Mesenchymal stem cell (in vitro differentiated cells and primary cell): ENCODE results near the gene SLC25A26.

Experiments
- DNase-seq: peaks from one replicate; pipeline ENCODE4 v3.0.0-alpha.2; 2013
- H2AFZ ChIP-seq: one replicate; pipeline ENCODE4 v1.6.1; 2013; ENCODE audit warnings: low read depth, mild to moderate bottlenecking, control low read depth, inconsistent platforms, low read length, moderate library complexity
- H2AK5ac ChIP-seq: 2 replicates; pipeline ENCODE4 v1.6.1; 2013; ENCODE audit warnings: low read length, moderate library complexity, mild to moderate bottlenecking, inconsistent platforms; ENCODE audit not compliant: severe bottlenecking
- H2BK120ac ChIP-seq: one replicate; pipeline ENCODE4 v1.6.1; 2013; ENCODE audit warnings: low read depth, mild to moderate bottlenecking, inconsistent platforms, low read length, moderate library complexity
- H2BK12ac ChIP-seq, 2 experiments: one replicate each; pipeline ENCODE4 v1.6.1; 2013; ENCODE audit warnings: inconsistent platforms in 2 of 2, low read length in 2 of 2, mild to moderate bottlenecking in 2 of 2, moderate library complexity in 2 of 2, control low read depth in 1 of 2
- H2BK15ac ChIP-seq: one replicate; pipeline ENCODE4 v1.6.1; 2013; ENCODE audit warnings: mild to moderate bottlenecking, low read depth, inconsistent platforms; ENCODE audit not compliant: poor library complexity, severe bottlenecking
- H2BK5ac ChIP-seq: 2 replicates; pipeline ENCODE4 v1.6.1; 2013; ENCODE audit warnings: low read depth, mild to moderate bottlenecking, low read length, control low read depth, inconsistent platforms; ENCODE audit not compliant: poor library complexity, severe bottlenecking
- H3K14ac ChIP-seq, 2 experiments: one replicate each; pipeline ENCODE4 v1.6.1; 2013; ENCODE audit warnings: inconsistent platforms in 2 of 2, low read length in 2 of 2, control low read depth in 1 of 2, mild to moderate bottlenecking in 1 of 2, moderate library complexity in 1 of 2
- H3K18ac ChIP-seq, 2 experiments: one replicate each; pipeline ENCODE4 v1.6.1; 2013; ENCODE audit warnings: inconsistent platforms in 2 of 2, low read length in 2 of 2, control low read depth in 1 of 2, low read depth in 1 of 2, mild to moderate bottlenecking in 1 of 2
- H3K23ac ChIP-seq, 2 experiments: one replicate each; pipeline ENCODE4 v1.6.1; 2013; ENCODE audit warnings: inconsistent platforms in 2 of 2, low read length in 2 of 2, mild to moderate bottlenecking in 2 of 2, moderate library complexity in 2 of 2, control low read depth in 1 of 2
- H3K27ac ChIP-seq: 2 replicates; pipeline ENCODE4 v1.5.1; 2013; ENCODE audit warnings: mild to moderate bottlenecking, moderate library complexity, low read length, control low read depth, inconsistent platforms; ENCODE audit not compliant: poor library complexity, severe bottlenecking
- H3K27me3 ChIP-seq, 2 experiments: 2 replicates each; pipeline versions ENCODE4 v1.6.1 to v1.7.0; 2013; ENCODE audit warnings: low read length in 2 of 2, mild to moderate bottlenecking in 2 of 2, moderate library complexity in 2 of 2, control low read depth in 1 of 2, inconsistent platforms in 1 of 2; ENCODE audit not compliant: control insufficient read depth in 1 of 2, insufficient read depth in 1 of 2
- H3K36me3 ChIP-seq, 2 experiments: 2 replicates each; pipeline versions ENCODE4 v1.6.1 to v1.7.0; 2013; ENCODE audit warnings: low read length in 2 of 2, control low read depth in 1 of 2, inconsistent platforms in 1 of 2, low read depth in 1 of 2, mild to moderate bottlenecking in 1 of 2; ENCODE audit not compliant: insufficient read depth in 2 of 2, control insufficient read depth in 1 of 2
- H3K4ac ChIP-seq, 2 experiments: one replicate each; pipeline ENCODE4 v1.6.1; 2013; ENCODE audit warnings: inconsistent platforms in 2 of 2, low read length in 2 of 2, mild to moderate bottlenecking in 2 of 2, moderate library complexity in 2 of 2, control low read depth in 1 of 2, low read depth in 1 of 2
- H3K4me1 ChIP-seq: 2 replicates; pipeline ENCODE4 v1.6.1; 2013; ENCODE audit warnings: low read depth, low read length, control low read depth; ENCODE audit not compliant: control insufficient read depth, insufficient read depth
- H3K4me2 ChIP-seq: 2 replicates; pipeline ENCODE4 v1.6.1; 2013; ENCODE audit warnings: low read length, mild to moderate bottlenecking, inconsistent platforms; ENCODE audit not compliant: poor library complexity, severe bottlenecking
- H3K4me3 ChIP-seq, 2 experiments: 2 replicates each; pipeline versions ENCODE4 v1.5.1 to v1.7.0; 2013; ENCODE audit warnings: low read length in 2 of 2, mild to moderate bottlenecking in 2 of 2, control low read depth in 1 of 2, low read depth in 1 of 2; ENCODE audit not compliant: insufficient read depth in 1 of 2
- H3K79me1 ChIP-seq: replicated peaks from 2 replicates; pipeline ENCODE4 v1.6.1; 2013; ENCODE audit warnings: mild to moderate bottlenecking, control low read depth, low read length, inconsistent platforms; ENCODE audit not compliant: poor library complexity, severe bottlenecking
- H3K9ac ChIP-seq: 2 replicates; pipeline ENCODE4 v1.7.0; 2013; ENCODE audit warnings: mild to moderate bottlenecking, low read length, moderate library complexity
- H3K9me3 ChIP-seq: 2 replicates; pipeline ENCODE4 v1.7.0; 2013; ENCODE audit warnings: mild to moderate bottlenecking, low read length; ENCODE audit not compliant: control insufficient read depth
- H4K8ac ChIP-seq: one replicate; pipeline ENCODE4 v1.6.1; 2013; ENCODE audit warnings: inconsistent platforms, mild to moderate bottlenecking, low read length, moderate library complexity
- H4K91ac ChIP-seq: one replicate; pipeline ENCODE4 v1.6.1; 2013; ENCODE audit warnings: mild to moderate bottlenecking, low read length, inconsistent platforms
- WGBS: methylation state at CpG from one replicate; pipeline ENCODE4 v1.1.7; 2013; ENCODE audit warnings: mixed read lengths; 5-methylcytosine and 5-hydroxymethylcytosine counted together

SLC25A26 gene

GRCh38 chr3:66195347-66195783 lies 25.4 kb upstream of the SLC25A26 start:
- H3K14ac ChIP-seq: no peak overlapping the region
- H3K18ac ChIP-seq: no peak overlapping the region
- WGBS: 77% methylated on average over 15 of the region's 21 CpGs
- H2AFZ ChIP-seq: no peak overlapping the region
- H4K91ac ChIP-seq: no peak overlapping the region
- no peak overlapping the region for H2BK120ac ChIP-seq
- no peak overlapping the region for H2AK5ac ChIP-seq
- no peaks in the 10 kb centered on the region for H3K9me3 ChIP-seq
- H2BK5ac ChIP-seq: no peak overlapping the region
- H3K4me2 ChIP-seq: peak overlapping the region; percentile 10
- no peak overlapping the region for H3K23ac ChIP-seq
- H3K27me3 ChIP-seq: peaks cover 3 to 7% of the 10 kb centered on the region in 2 experiments
- peaks cover 4% of the 10 kb centered on the region for H3K4me1 ChIP-seq
- no peaks in the 10 kb centered on the region for H3K79me1 ChIP-seq
- H2BK12ac ChIP-seq: no peak overlapping the region
- no peak overlapping the region for H3K4ac ChIP-seq
- no peak for DNase-seq
- H3K4me3 ChIP-seq: peak overlapping the region in 1 of 2 experiments; percentile 71
- no peak overlapping the region for H3K27ac ChIP-seq
- H3K9ac ChIP-seq: peak overlapping the region; percentile 44
- H2BK15ac ChIP-seq: no peak overlapping the region
- no peaks in the 10 kb centered on the region for H3K36me3 ChIP-seq
- no peak overlapping the region for H4K8ac ChIP-seq

GRCh38 chr3:66196633-66197032 lies 24.2 kb upstream of the SLC25A26 start:
- Histone ChIP-seq H3K79me1 (no peaks in the 10 kb centered on the region), H3K36me3 (no peaks in the 10 kb centered on the region), H3K4me2 (no peak overlapping the region), H4K8ac (no peak overlapping the region), H3K9ac (no peak overlapping the region), H3K14ac (no peak overlapping the region), H2BK12ac (no peak overlapping the region), H3K4me3 (no peak overlapping the region), H3K27ac (no peak overlapping the region), H3K27me3 (peaks cover 3 to 7% of the 10 kb centered on the region in 2 experiments), H3K4ac (no peak overlapping the region), H3K18ac (no peak overlapping the region), H2BK120ac (no peak overlapping the region), H3K23ac (no peak overlapping the region), H2BK5ac (no peak overlapping the region), H3K9me3 (no peaks in the 10 kb centered on the region), H2AK5ac (no peak overlapping the region), H2BK15ac (no peak overlapping the region), H4K91ac (no peak overlapping the region), H3K4me1 (peaks cover 4% of the 10 kb centered on the region), H2AFZ (no peak overlapping the region)
- DNase-seq: peak; percentile 8

- Histone ChIP-seq H2AFZ (no peak overlapping the region), H3K4me3 (no peak overlapping the region), H3K9ac (no peak overlapping the region), H3K14ac (no peak overlapping the region), H2BK5ac (no peak overlapping the region), H4K91ac (no peak overlapping the region), H3K36me3 (no peaks in the 10 kb centered on the region), H4K8ac (no peak overlapping the region), H3K23ac (no peak overlapping the region), H3K79me1 (no peaks in the 10 kb centered on the region), H3K9me3 (no peaks in the 10 kb centered on the region), H2BK15ac (no peak overlapping the region), H2BK12ac (no peak overlapping the region), H2BK120ac (no peak overlapping the region), H3K4me2 (no peak overlapping the region), H3K18ac (no peak overlapping the region), H2AK5ac (no peak overlapping the region), H3K4ac (no peak overlapping the region), H3K27ac (no peak overlapping the region), H3K4me1 (peaks cover 4% of the 10 kb centered on the region), H3K27me3 (peaks cover 3 to 7% of the 10 kb centered on the region in 2 experiments)
- DNase-seq: no peak
- WGBS: 87% methylated on average over 7 of the region's 7 CpGs
Measured at GRCh38 chr3:66198437-66199088, 22.2 kb upstream of the SLC25A26 start.

GRCh38 chr3:66199089-66199473 lies 21.7 kb upstream of the SLC25A26 start:
- H3K4ac ChIP-seq: no peak overlapping the region
- H3K4me3 ChIP-seq: no peak overlapping the region
- no peak overlapping the region for H2BK12ac ChIP-seq
- no peak overlapping the region for H3K9ac ChIP-seq
- no peak overlapping the region for H3K14ac ChIP-seq
- H3K18ac ChIP-seq: no peak overlapping the region
- H4K8ac ChIP-seq: no peak overlapping the region
- no peak overlapping the region for H2BK120ac ChIP-seq
- DNase-seq: no peak
- H2AK5ac ChIP-seq: no peak overlapping the region
- H3K79me1 ChIP-seq: no peaks in the 10 kb centered on the region
- no peak overlapping the region for H3K27ac ChIP-seq
- no peaks in the 10 kb centered on the region for H3K9me3 ChIP-seq
- H3K4me2 ChIP-seq: no peak overlapping the region
- peaks cover 4% of the 10 kb centered on the region for H3K4me1 ChIP-seq
- no peak overlapping the region for H3K23ac ChIP-seq
- no peaks in the 10 kb centered on the region for H3K36me3 ChIP-seq
- H3K27me3 ChIP-seq: peaks cover 0 to 7% of the 10 kb centered on the region in 2 experiments
- H2BK15ac ChIP-seq: no peak overlapping the region
- H2BK5ac ChIP-seq: no peak overlapping the region
- H2AFZ ChIP-seq: no peak overlapping the region
- H4K91ac ChIP-seq: no peak overlapping the region
- 65% methylated on average over 1 of the region's 1 CpG for WGBS
